ENCODE data around the gene CCDC34.

CCDC34 gene, protein sequence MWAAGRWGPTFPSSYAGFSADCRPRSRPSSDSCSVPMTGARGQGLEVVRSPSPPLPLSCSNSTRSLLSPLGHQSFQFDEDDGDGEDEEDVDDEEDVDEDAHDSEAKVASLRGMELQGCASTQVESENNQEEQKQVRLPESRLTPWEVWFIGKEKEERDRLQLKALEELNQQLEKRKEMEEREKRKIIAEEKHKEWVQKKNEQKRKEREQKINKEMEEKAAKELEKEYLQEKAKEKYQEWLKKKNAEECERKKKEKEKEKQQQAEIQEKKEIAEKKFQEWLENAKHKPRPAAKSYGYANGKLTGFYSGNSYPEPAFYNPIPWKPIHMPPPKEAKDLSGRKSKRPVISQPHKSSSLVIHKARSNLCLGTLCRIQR

DNA sequence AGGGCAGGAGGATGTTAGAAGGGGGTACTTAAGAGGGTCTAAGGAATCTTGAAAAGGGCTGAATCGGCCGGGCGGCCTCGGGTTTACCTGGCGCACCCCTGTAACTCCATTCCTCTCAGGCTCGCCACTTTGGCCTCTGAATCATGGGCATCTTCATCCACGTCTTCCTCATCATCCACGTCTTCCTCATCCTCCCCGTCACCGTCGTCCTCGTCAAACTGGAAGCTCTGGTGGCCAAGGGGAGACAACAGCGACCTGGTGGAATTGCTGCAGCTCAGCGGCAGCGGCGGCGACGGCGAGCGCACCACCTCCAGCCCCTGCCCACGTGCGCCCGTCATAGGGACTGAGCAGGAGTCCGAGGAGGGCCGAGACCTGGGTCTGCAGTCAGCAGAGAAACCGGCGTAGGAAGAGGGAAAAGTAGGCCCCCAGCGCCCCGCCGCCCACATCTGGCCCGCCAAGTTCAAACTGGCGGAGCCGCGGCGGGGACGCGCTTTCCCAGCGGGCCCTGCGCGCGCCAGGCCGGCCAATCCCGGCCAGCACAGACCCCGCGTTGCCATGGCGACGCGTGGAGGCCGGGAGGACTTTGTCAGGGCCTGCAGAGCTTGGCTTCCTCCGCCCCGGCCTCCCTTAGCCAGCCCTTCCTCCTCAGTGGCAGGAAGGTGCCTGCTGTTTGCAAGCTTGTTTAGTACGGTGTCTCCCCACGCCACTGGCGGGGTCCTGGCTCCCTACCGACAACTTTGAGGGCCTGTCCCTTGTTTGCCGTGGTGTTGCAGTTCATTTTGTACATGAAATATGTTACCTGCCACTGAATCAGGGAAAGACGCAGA is at the start of gene CCDC34:
CCDC34 (minus strand) TSS at position 467 of the 827 bp plus-strand sequence; CDS start at position 446, 21 bp downstream.
- peak; percentile 99 for DNase-seq

DNA sequence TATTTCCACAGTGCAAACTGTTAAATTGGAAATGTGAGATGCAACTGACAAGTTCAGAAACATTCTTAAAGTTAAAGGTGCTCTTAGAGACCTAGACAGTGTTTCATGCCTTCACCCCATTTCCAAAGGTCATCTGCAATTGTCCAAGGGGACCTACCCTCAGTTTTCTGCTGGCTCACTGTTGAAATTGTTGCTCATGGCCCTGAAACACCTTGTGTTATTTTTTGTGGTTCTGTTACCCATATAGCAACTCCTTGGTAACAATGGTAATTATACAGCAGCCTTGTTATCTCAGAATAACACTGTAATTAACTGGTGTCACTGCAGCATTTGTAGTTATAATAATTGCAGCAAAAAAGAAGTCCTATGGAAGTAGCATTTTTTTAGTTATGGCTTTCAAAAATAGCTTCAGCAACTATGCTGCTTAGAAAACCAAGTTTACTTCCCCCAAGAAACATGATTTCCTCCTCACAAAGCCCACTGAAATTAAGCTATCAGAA is 49.2 kb upstream of the CCDC34 start:
- DNase-seq = no peak

DNA sequence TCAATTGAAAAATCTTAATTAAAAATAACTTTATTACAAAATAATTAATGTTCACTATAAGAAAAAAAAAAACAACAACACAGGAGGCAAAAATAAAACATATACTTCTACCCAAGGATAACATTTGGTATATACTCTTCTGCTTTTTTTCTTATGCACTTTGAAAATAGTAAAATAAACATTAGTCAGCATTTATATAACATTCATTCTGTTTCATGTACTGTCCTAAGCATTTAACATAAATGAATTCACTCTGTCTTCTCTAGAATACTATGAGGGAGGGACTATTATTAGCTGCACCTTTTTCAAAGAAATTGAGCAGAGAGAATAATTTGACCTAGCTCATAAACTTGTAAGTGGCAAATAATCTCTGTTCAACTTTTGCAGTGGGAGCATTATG is 48.3 kb upstream of the CCDC34 start:
- DNase-seq = no peak

DNA sequence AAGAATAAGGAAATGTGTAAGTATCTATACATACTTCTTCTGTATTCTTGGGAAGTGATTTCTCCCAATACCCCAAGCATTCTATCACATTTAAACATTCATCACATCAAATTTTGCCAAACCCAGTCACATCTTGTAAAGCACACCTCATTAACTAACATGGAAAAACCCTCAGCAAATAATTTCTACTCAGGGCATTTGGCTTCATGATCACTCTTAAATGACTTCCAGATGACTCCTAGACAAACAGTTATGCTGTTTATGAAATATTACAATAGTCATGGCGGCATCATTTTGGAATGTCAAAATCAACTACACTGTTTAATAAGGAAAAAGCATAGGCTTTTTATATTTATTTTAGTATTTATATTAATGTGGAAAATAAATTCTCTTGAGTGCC is 47.3 kb upstream of the CCDC34 start:
- no peak for DNase-seq

DNA sequence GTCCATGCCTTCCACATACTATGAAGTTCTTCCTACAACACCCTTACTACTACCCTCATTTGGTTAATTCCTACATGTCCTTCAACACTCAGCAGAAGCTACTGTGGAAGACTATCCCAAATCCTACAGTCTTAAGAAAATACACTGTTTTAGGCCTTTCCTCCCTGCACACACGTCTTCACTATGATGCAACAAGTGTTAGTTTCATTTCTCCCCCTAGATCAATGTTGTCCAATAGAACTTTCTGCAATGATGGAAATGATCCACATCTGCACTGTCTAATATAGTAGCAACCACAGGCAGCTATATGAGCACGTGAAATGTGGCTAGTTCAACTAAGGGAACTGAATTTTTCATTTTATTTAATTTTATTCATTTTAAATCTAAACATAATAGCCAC is 46.7 kb upstream of the CCDC34 start:
- DNase-seq = no peak

DNA sequence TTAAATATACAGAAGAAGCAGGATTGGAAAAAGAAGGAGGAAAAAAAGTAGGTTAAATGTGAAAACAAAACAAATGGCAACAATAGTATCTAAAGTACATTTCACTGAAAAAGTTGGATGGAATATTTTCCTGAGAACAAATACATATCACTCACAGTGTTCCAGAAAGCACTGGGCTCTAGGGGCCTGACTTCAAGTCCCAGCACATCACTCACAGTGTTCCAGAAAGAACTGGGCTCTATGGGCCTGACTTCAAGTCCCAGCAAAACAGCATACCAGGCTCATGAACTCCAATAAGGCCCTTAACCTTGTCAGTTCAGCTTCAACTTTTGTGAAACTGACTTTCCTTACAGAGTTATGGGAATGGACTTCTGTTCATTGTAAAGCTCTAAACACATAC is 46.0 kb upstream of the CCDC34 start:
- no peak for DNase-seq

DNA sequence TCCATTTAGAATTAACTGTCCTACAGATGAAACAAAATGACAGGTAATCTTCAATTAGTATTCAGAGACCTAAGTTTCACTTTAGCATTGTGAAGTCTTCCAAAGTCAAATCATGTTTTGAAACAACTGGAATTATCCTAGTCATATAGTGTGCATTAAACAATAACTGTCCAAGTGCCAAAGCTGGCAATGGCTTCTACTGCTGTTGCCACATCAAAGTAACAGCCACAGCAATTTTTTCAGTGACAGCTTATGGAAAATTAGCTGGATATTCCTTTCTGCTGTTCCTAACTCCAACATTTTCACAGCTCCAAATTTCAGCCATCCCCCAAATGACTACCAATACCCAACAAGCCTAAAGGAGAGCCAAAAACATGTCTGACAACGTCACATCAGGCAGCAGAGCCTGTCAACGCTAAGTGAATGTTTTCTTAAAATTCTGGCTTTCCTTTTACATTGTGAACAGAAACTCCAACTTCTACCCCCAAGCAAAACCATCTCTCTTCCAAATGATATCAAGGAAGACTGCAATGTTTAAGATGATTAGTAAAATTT is 45.3 kb upstream of the CCDC34 start:
- DNase-seq = no peak

DNA sequence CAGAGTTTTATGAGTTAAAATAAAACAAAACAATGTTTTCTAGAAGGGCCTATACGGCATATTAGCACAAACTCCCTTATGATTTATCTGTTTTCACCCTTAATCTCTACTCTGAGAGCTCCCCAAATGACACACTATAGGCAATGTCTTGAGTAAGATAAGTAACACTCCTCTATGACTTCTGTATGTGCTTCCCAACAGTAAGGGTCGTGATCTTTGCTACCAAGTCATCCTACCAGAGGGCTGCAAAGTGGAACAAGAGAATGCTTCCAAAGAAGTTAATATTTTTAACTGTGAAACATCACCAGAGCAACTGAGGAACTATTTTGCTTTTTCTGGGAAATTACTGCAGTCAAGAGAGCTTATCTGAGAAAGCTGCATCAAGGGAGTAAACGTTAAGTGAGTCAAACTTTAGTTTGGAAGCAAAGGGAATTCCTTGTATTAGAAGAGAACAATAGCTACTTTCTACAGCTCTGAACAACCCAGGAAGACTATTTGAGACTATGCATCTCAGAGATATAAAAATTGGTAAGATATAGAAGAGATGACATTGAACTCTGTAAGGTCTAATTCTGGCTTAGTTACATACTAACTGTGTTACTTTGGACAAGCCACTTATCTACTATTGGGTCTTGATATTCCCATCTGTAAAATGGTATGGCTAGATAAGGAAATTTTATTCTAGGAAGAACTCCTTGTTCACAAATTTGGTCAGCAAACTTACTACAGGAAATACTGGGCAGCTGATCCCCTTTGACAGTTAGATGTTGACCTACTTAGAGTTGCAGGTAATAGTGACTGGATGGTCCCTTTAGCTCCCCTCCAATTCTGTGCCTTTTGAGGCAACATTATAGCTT is 43.7 kb upstream of the CCDC34 start:
- DNase-seq = no peak

DNA sequence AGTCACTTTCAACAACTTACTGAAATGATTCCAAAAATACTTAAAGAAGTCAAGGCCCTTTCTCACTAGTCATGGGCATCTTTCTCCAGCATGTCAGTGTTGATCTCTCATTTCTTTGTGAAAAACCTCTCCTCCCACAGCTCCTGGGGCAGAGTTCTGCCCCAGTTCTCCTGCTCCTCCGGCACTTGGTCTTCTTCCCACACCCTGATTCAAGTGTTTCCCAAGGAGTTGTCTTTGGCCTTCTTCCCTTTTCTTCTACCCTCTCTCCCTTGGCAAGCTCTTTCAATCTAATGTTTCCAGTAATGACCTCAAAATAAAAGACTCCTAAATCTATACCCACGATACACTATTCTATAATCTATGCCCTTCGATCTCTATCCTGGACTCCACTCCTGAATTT is 42.1 kb upstream of the CCDC34 start:
- no peak for DNase-seq

DNA sequence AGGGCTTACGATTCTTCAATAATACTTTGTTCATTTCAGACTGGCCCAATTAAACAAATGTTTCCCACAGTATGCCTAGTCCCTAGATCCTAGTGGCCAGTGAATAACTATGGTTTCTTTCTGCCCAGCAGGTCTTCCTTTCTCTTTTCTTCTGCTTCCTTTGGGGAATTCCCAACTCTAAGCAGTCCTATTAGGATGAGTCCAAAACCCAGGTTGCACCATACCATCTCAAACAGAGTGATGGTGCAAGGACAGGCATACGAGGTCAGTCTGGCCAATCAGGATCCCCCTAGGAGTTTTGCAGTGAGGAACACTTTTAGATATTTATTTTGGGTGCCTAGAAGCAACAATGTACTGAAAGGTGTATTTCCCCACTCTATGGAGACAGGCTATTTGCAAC is 41.4 kb upstream of the CCDC34 start:
- DNase-seq = no peak

DNA sequence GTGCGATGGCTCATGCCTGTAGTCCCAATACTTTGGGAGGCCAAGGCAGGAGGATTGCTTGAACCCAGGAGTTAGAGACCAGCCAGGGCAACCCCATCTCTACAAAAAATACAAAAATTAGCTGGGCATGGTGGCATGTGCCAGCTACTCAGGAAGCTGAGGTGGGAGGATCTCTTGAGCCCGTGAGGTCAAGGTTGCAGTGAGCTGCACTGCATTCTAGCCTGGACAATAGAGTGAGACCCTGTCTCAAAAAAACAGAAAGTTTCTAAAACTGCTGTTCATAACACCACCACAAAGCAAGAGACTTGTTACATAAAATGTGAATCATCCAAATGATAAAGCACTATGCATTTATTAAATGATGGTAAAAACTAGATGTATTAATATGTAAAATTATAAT is 40.2 kb upstream of the CCDC34 start:
- no peak for DNase-seq

DNA sequence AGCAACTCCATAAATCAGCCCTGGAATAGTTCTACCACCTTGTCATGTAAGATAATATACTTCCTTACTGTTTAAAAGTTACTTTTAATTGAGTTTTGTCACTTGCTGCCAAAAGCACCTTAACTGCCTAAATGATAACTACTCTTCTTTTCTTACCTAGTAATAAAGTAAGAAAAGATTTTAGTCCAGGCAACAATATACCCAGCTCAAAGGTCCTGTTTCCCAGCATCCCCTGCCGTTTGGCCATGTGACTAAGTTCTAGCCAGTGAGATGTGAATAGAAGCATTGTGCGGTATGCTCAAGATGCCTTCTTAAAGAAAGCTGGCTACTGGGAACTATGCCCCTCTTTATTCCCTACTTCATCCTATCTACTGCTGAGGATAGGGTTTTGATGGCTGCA is 39.4 kb upstream of the CCDC34 start:
- no peak for DNase-seq

DNA sequence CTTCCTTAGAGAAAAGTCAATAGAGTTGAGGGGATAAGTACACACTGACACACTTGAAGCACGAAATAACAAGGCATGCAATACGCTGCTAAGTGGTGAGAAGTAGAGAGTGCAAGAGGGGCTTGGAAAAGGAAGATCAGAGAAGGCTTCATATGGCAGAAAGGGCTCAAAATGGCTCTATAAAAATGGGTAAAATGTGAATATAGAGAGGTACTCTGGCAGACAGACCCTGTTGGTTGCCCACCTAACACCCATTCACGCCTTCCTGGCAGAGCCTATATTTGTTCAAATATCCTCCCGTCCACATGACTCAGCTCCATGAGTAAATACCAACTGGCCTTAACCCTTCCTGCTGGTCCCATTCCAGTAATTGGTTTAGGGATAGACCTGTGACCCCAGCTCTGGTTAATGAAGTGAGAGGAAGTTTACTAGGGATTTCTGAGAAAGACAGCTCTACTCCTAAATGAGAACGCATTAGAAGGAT is 38.9 kb upstream of the CCDC34 start:
- DNase-seq = no peak

DNA sequence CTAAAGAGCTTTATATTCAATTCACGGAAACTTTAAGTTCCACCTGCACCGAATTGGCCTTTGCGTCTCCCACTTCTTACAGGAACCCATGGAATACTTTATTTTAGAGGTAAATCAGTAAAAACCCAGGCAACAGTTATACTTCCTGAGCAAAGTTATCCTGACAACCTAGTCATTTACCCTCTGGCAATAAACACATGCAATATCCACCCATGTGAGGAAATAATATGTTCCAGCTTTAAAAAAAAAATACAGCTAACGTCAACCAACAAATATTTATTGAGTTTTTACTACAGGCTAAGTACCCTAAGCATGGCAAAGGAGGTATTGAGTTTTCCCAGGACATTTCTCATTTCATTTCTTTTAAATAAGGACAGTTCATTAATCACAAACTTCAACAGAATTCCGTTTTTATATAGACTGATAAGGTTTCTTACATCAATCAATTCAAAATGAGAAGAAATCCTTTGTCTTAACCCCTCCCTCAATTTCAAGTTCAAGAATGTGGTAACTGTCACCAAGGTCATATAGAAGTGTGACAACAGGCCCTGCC is 38.3 kb upstream of the CCDC34 start:
- DNase-seq = no peak

DNA sequence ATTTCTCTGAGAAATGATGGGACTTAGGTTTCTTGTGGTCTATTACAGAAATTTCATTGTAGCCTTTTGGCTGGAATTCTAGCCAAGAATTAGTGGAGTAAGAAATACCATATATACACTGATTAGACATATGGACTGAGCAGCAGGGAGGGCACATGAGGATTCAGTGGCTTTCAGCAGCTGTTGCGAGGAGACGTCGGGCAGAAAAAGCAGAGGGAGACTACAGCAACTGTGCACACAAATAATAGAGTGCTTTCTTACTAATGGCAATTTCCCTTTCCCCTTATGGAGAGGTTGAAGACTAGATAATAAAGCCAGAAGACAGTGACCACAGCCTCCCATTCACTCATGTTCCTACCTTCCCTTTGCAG is 35.4 kb upstream of the CCDC34 start:
- peak; percentile 62 for DNase-seq

DNA sequence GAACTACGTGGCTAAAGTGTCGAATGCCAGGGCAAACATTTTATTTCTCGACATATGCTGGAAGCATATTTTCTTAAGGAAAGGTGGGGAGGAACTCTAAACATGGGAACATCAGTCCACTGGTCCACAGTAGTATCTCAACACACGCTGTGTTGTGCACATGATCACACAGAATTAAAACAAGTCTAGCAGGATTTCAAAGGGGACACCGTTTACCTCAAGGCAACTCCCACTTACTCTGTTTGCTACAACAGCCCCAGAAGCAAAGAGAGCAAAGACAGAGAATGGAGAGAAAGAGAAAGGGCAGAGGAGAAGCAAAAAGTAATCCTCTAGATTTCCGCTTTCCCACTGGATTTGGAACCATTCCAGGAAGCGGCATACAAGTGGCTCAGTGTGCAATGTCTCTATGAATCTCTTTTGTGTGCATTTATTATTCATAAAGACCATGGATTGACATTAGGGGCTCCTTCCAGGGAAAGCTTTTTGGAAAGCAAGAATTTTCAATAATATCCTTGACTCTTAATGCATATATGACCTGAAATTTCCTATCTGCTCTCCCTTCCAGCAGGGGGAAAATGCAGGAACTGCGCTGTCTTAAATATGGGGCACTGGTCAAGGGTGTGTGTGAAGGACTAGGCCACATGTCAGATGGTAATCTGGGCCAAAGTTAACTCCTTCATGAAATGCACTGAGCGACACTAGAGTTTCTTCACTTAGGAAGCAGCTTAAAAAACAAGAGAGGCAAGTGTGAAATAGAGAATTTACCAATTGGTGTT is 34.8 kb upstream of the CCDC34 start:
- peak; percentile 26 for DNase-seq

DNA sequence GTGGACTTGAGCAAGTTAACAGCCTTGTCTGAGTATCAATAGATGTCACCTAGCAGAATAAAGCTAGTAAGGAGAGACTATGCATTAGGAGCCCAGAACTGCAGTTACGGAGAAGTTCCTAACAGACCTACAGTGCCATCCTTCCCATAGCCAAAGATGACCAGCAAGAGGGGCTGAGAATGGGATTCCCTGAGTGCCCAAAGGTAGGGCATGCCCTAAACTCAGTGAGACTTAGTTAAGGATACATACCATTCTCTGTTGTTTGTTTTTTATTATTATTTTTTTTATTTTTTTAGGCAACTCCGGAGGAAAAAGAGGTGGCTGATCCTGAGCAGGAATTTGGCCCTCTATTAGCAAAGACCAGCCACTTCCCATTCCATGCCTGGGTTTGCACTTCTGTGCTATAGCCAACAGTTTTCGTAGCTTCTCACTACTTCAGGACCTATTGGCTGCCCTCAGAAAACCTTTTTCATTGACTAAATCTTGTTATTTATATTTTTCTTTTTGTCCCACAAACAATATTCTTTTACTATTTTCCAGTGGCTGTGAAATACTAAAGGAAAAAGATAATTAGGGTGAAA is 33.3 kb upstream of the CCDC34 start:
- DNase-seq = no peak

DNA sequence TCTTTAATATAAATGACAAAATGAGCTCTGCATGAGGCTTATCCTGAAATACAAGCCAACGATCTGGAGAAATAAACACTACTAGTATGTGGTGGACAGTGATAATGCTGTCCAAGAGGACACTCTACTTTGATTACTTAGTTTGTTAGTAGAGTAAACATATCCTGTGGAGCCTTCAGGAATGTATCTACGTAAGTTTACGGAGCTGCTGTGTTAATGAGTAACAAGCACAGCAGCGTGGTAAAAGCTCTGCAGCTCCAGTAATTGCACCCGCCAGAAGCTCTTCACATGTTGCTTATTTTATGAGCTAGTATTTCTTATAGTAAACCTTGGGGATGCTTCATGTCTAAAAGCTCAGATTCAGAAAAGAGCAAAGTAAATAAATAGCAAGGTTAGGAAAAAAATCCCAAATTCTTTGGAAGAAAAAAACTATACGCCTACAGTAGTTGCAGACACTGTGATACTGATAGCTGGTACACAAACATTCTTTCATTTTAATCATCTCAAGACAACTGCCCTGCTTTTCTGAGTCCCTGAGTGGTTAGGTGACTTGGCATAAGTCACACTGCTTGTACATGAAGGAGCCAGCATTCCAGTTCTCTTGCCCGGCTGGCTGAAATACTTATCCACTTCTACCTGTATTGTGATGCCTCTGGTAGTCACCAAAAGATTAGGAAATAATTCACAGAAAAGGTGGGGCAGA is 32.7 kb upstream of the CCDC34 start:
- no peak for DNase-seq

DNA sequence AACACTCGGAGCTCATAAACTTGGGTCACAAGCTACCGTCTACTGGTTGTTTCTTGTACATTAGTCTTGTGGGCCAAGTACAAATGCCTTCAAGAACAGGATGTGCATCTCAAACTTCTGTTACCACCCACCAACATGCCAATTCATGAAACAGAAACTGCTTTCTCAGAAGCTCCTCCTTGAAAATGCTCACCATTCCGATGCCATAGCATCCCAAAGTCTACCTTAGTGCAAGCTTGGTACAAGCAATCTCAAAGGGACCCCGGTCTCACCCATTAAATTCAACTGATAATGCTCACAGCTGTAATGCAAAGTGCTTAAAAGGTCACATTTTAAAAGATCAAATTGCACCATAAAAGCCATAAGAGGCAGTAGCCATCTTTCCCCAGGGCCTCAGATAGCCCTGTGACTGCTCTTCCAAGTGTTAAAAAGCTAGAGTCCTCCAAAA is 31.8 kb upstream of the CCDC34 start:
- no peak for DNase-seq
